HG03159 (cell line): ENCODE measurements around the gene LIMS1.
"Not testable (repeated sequence)": the region's sequence is repeated elsewhere in the genome, so short reads cannot be mapped to it uniquely, and the experiment has no call there.

Experiments used
- ATAC-seq: cut with Tn5 transposase; IDR thresholded peaks from one replicate; pipeline ENCODE4 v1.9.1; 2021; ENCODE audit warnings: mild to moderate bottlenecking, moderate library complexity; ENCODE audit not compliant: unreplicated experiment

LIMS1 gene

DNA sequence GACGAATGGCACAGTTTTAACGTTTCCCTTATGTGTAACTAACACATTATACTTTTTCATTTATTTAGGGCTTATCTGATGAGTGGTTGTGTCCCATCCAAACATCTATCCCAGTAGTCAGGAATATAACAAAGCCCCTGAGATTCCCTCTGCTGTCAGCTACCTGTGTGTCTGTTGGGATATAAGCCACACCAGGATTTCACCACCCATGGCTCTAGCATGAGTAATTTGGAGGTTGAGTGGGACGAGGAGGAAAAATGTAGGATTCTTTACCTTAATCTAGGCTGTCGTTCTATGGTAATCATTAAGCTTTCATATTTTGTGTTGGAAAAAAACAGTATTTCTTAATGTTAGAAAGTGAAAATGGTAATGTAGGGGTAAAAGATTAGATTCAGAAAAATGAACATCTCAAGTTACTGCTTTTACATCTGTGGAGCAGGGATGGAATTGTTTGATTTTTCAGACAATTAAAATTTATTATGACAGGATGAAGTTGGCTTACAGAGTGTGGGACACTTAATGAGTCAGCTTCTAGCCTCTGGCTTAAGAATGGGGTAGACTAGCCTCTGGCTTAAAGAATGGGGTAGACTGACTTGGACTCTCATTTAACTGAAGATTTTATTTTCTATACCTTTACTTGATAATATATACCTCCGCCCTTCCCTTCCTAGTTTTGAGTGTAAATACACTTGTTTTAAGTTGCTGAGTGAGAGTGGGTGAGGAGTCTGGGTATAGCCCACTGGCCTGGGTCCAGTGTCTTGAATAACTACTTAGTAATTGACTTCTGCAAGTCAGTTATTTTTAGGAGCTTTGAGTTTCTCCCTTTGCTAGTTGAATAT is 96.5 kb downstream of the LIMS1 start:
- no peak for ATAC-seq

DNA sequence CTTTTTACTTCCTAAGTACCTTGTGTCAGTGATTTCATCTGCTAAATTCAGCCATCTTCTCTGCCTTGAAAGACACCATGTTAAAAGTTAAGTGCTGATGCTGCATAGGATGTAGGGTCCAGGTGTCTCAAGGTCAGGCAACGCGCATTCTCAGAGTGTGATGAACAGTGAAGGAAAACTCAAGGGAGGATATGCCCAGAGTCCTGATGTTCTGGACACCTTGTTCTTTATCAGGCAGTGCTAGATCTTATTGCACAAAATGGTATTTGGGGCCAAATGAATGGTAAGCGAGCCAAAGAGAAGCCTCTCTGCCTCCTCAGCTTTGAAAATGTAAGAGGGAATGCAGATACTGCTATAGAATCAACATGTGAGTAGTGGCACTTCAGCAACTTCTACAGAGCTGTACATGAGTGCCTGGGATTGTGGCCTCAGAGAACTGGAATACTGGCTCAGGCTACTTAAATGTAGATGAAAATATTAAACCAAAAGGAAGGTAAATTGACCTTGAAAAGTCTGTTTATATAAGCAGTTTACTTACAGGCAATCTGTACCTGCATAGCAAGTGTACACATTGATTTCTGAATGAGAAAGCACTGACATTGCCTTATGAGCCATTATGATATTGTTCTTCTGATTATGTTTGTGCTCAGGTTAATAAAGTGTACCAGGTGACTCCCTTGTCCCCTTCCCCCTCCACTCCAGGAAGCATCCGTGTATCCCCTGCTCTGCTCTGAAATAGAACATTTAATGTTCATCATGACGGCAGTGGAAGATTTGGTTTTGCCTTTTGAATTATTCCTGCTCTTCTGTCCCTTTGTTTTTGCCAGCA is 98.3 kb downstream of the LIMS1 start:
- no peak for ATAC-seq

DNA sequence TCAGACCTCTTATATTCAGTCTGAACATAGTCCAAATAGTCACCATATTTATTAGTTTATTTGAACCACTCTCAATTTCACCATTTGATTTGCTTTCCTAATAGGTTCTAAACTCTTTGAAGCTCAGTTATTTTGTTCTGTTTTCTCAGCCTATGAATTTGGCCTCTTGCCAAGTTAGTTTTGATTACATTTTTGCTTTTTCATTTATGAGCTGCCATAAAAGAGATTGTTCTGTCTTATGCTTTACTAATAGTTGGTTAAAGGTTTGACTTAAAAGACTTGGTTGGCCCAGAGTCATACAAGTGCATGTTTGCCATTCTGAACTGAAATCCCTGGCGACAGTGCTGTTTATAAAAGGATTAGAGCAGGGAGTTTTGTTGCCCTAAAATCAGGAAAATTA is 99.1 kb downstream of the LIMS1 start:
- no peak for ATAC-seq

DNA sequence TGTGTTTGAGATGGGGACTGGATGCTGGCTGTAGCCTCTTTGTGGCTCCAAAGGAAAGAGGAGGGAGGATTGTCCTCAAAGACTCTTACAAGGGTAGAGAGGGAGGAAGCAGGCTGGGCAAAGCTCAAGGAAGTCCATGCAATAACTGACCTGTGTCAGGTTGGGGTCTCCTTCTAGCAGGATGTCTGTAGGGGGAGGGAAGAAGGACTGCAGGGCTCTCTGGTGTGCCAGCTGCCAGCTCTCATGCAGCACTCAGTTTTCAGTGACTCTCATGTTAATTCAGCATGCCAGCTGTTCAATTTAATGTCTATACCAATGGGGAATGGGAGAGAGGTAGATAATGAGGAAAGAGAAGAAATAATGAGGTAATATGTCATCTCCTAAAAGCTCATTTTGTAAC is 99.7 kb downstream of the LIMS1 start:
- ATAC-seq = no peak

DNA sequence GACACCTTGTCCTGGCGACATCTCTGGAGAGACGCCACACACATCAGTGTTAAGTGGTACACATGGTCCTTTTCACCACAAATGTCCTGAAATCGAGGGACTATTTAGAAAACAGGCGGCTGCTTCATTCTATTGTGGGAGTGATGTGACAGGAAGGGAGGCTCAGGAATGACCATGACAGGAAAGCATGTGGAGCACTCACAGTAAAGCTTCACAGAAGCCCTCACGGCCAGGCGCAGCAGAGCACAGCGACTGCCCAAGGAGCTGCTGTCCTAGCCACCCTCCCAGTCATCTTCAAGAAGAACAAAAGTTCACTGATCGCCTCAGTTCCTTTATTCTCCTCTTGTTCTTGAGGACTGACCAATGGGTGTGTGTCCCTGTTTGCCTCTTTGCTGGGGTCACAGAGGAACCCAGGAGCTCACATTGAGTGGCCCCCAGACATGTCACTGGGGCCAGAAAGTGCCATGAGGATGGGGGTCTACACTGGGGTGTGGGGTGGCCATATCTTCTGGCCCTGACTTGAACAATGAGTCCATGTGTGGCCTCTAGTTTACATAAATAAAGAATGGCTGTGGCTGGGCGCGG is 100.4 kb downstream of the LIMS1 start:
- ATAC-seq = no peak

DNA sequence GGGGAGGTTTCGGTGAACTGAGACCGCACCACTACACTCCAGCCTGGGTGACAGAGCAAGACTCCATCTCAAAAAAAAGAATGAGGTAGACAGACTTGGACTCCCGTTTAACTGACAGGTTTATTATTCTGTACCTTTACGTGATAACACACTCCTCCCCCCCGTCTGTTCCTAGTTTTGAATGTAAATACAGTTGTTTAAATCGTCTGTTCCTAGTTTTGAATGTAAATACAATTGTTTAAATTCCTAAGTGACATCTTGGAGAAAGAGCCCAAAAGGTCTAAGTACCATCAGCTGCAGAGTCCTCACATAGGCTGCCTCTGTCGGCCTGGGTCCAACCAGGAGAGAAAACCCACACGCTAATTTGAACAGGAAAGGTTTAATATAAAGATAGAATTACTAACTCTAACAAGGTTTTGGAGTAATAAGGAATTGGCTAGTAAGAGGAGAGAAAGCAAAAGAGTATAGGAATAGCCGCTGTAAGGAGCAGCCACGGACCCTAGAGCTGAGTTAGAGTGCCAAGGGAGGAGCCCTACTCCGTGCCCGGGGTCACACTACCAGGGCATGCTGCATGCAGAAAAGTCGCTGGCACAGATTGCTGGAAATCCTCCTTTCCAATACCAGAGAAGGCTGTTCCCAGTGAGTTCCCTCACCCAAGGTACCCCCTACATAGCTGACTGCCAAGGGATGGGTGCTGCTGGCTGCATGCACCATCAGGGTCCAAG is 101.5 kb downstream of the LIMS1 start:
- peak; percentile 13 for ATAC-seq

DNA sequence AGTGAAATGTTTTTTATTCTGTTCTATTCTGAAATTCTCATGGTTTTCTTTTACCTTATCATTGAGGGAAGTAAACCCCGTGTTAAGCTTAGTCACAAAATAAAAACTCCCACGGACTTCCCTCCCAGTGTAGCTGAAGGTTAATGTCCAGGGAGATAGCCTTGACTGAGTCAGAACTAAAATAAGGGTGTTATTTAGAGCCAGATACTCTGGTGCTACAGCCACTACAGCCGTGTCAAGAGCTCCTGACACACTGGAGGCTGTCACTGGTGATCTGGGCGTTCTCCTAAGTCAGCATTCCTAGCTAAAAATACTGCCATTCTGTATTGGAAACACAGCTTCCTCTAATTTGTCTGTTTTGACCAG is 103.0 kb downstream of the LIMS1 start:
- ATAC-seq = no peak

DNA sequence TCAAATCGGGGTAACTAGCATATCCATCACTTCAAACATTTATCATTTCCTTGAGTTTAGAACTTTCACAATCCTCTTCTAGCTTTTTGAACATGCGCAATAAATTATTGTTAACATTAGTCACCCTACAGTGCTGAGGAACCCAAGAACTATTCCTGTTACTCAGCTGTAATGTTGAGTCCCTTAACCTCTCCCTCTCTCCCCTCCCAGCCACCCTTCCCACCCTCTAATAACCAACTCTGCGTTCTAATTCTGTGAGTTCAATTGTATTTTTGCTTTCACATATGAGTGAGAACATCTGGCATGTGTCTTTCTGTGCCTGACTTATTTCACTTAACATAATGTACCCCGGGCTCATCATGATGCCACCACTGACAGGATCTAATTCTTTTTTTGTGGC is 106.5 kb downstream of the LIMS1 start:
- ATAC-seq = no peak

DNA sequence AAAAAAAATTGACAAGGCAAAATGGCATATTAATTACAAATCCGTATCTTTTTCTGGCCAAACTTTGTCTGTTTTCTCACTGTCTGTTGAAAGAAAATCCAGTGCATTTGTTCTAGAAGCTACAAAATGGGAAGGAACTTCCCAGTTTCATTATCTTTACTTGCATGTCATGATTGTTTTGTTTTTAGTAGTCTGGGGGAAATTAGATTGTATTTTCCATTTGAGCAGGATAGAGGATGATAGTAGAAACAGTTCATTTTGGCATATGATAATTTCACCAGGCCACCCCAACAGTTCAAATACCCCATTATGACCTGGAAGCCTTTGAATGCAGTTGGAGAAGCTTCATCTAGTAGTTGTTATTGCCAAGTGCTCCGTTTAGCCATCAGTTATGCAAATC is 107.5 kb downstream of the LIMS1 start:
- ATAC-seq = no peak

DNA sequence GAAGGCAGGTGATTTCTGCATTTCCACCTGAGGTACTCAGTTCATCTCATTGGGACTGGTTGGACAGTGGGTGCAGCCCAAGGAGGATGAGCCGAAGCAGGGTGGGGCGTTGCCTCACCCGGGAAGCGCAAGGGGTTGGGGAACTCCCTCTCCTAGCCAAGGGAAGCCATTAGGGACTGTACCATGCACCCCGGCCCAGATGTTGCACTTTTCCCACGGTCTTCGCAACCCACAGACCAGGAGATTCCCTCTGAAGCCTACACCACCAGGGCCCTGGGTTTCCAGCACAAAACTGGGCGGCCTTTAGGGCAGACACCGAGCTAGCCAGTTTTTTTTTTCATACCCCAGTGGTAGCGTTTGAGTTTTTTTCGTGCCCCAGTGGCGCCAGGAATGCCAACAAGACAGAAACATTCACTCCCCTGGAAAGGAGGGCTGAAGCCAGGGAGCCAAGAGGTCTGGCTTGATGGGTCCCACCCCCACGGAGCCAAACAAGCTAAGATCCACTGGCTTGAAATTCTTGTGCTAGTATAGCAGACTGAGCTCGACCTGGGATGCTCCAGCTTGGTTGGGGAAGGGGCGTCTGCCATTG is 109.1 kb downstream of the LIMS1 start:
- ATAC-seq = no peak

DNA sequence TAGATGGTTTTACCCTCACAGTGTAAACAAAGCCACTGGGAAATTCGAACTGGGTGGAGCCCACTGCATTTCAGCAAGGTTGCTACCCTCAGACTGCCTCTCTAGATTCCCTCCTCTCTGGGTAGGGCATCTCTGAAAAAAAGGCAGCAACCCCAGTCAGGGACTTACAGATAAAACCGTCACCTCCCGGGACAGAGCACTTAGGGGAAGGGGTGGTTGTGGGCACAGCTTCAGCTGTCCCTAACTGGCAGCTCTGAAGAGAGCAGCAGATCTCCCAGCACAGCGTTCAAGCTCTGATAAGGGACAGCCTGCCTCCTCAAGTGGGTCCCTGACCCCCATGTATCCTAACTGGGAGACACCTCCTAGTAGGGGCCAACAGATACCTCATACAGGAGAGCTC is 109.6 kb downstream of the LIMS1 start:
- not testable (repeated sequence) for ATAC-seq

DNA sequence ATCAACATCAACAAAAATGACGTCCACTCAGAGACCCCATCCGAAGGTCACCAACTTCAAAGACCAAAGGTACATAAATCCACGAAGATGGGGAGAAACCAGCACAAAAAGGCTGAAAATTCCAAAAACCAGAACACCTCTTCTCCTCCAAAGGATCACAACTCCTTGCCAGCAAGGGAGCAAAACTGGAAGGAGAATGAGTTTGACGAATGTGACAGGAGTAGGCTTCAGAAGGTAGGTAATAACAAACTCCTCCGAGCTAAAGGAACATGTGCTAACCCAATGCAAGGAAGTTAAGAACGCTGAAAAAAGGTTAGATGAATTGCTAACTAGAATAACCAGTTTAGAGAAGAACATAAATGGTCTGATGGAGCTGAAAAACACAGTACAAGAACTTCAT is 110.2 kb downstream of the LIMS1 start:
- not testable (repeated sequence) for ATAC-seq

DNA sequence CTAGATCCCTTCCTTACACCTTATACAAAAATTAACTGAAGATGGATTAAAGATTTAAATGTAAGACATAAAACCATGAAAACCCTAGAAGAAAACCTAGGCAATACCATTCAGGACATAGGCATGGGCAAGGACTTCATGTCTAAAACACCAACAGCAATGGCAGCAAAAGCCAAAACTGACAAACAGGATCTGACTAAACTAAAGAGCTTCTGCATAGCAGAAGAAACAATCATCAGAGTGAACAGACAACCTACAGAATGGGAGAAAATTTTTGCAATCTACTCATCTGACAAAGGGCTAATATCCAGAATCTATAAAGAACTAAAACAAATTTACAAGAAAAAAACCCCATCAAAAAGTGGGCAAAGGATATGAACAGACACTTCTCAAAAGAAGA is 114.5 kb downstream of the LIMS1 start:
- not testable (repeated sequence) for ATAC-seq

DNA sequence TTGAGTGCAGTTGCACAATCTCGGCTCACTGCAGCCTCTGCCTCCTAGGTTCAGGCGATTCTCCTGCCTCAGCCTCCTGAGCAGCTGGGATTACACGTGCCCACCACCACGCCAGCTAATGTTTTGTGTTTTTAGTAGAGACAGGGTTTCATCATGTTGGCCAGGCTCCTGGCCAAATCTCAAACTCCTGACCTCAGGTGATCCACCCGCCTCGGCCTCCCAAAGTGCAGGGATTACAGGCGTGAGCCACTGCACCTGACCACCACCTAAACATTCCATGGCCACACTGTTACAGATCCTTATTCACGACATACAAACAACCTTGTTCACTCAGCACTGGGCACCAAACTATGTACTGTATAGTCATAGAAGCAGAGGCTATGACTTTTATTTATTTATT is 116.2 kb downstream of the LIMS1 start:
- ATAC-seq = not testable (repeated sequence)

DNA sequence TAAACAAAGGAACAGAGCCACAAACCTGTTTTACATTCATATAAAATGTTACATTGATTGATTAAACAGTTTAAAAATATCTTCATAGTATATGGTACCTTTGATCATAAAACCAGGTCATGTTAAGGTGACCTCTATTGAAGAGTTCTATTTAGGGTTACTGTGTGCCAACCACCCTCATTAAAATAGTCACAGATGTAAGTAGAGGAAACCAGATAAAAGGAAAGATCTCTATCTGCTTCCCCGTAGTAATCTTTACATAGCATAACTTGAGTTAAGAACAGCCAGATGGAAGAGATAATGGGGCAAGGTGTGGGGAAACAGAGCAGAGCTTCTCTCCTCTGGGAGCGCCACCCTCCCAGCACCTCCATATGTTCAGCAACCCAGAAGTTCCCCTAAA is 117.2 kb downstream of the LIMS1 start:
- not testable (repeated sequence) for ATAC-seq

DNA sequence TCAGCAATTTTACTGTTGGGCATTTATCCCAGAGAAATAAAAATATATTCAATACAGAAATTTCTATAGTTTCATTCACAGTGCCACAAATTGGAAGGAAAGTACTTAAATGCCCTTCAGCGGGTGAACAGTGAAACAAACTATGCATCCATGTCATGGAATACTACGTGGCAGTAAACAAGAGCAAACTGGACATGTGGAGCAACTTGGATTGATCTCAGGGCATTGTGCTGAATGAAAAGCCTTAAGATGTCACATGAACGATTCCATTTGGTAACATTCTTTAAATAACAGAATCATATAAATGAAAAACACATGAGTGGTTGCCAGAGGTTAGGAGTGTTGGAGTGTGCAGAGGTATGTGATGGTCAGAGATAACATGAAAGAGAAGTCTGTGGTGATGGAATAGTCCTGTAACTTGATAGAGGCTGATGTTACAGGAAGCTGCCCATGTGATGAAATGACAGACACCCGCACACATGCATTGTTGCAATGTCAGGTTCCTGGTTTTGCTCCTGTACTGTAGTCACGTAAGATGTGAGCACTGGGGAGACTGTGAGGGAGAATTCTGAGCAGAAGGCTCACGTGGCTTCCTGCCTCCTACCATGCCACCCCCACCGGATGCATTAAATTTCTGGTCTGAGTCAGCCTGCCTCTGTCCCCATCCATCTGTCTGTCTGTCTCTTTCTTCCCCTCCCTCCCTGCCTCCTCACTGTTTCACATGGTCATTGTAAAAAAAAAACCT is 118.1 kb downstream of the LIMS1 start:
- ATAC-seq = peak; percentile 97

DNA sequence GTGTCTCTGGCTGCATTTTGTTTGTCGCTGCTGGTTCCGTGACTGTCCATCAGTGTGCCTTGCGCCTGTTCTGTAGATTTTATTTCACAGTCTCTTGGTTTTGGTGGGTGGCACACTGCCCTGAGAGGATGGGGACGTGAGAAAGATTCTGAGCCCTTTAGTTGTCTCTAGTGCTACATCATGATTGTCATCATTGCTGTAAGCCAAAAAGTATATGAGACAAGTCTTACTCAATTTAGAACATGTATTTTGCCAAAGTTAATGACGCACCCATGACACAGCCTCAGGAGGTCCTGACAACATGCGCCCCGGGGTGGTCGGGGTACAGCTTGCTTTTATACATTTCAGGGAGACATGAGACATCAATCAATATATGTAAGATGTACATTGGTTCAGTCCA is 119.2 kb downstream of the LIMS1 start:
- ATAC-seq = not testable (repeated sequence)

DNA sequence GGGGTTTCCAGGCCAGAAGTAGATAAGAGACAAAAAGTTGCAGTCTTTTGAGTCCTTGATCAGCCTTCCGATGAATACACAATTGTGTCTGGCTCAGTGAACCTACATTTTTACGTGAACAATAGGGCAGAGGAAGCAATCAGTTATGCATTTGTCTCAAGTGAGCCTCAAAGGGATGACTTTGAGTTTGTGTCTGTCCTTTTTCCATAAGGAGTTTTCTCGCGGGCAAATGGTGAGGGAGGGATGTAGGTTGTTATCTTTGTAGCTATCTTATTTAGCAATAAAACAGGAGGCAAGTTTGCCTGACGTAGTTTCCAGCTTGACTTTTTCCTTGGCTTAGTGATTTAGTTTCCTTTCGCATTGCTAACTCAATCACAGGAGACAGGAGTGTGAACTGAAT is 119.6 kb downstream of the LIMS1 start:
- ATAC-seq = not testable (repeated sequence)

DNA sequence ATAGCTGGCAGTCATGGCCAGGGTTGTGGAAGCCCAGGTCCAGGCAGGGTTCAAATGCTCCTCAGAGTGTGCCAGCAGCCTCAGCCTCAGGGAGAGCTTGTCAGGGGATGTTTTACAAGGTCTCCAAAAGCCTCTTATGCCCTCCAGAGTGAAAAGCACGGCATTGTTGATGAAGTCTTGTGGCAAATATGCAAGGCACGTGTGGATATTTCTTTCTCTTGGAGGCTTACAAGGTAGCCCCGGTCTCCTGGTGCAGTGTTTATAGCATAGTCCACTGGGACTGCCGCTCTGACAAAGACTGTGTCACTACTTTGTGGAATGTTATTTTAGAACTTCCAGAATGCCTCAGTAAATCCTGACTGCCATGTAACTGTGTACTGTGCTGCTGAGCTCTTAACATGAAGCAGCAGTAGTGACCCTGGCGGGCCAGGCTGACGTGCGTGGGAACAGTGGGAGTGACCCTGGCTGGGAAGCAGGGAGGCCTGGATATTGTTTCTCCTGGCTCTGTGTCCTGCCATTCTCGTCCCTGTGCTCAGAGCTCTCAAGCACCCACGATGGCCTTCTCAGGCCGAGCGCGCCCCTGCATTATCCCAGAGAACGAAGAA is 120.4 kb downstream of the LIMS1 start:
- not testable (repeated sequence) for ATAC-seq

DNA sequence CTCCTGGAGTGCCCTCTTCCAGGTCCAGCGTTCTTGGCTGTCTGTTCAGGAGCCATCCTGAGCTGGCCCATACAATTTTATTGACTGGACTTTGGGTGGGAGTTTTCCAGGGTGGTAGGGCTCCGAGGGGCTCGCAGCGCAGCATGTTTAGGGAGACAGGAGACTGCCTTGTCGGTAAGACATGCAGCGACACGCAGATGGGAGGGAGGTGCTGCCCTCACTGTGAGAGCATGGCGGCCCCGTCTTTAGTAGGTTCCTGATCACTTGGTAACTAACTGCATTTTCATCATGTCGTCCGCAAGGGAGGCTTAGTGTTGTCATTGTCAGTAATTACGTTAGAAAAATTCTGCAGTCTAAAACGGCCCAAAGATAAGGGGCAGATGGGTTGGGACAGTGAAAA is 121.0 kb downstream of the LIMS1 start:
- not testable (repeated sequence) for ATAC-seq
